Endothelial cell of umbilical vein (primary cell): Measurements from ENCODE around the gene SLC17A9. TPM values are rescaled to one million over a fixed set of nuclear protein-coding genes. Genes with fewer than 3 reads are reported as not detected.

Experiments used
- BruUV-seq: library from RNA; stranded (reverse); fragments of 400-500 nt; replicated peaks from 2 replicates; lab custom pipeline; 2021; lab: Mats Ljungman, UMichigan
- CTCF ChIA-PET: fragments of 300-600, 350-600 bp; sonication (Branson Sonifier 250); formaldehyde crosslinking; loops from one replicate; lab custom pipeline; 2021; ENCODE audit warnings: antibody characterized with exemption, inconsistent platforms; lab: Charles Lee
- POLR2A ChIA-PET: fragments of 300-600, 350-600 bp; sonication (Branson Sonifier 250); formaldehyde crosslinking; loops from one replicate; lab custom pipeline; 2021; ENCODE audit warnings: antibody characterized with exemption, inconsistent platforms; lab: Charles Lee
- DNase-seq: peaks from one replicate; pipeline ENCODE4 v3.0.0-alpha.2; 2011; ENCODE audit warnings: low read depth, low spot score
- FAIRE-seq: peaks from 2 replicates; lab custom pipeline; 2011; peaks lifted over from hg19 to GRCh38; lab: Jason Lieb, UNC
- H2AFZ ChIP-seq: 2 replicates; pipeline ENCODE4 v1.6.0; 2012; ENCODE audit warnings: low read depth, low read length, control low read depth, inconsistent platforms
- H3K27ac ChIP-seq: 2 replicates; pipeline ENCODE4 v1.5.1; 2011; ENCODE audit warnings: low read depth, mild to moderate bottlenecking, control low read depth, low read length, moderate library complexity; ENCODE audit not compliant: insufficient read depth
- H3K27me3 ChIP-seq, 2 experiments: 2 replicates each; pipeline versions ENCODE4 v1.6.0 to v1.6.1; 2011; ENCODE audit warnings: low read length in 2 of 2, mixed read lengths in 1 of 2; ENCODE audit not compliant: control insufficient read depth in 2 of 2, insufficient read depth in 2 of 2
- H3K36me3 ChIP-seq, 2 experiments: 2 replicates in 1 of 2; 3 replicates in 1 of 2; pipeline ENCODE4 v1.5.1; 2011; ENCODE audit warnings: low read length in 2 of 2, mild to moderate bottlenecking in 1 of 2, moderate library complexity in 1 of 2; ENCODE audit not compliant: control insufficient read depth in 2 of 2, insufficient read depth in 2 of 2; ENCODE audit errors: extremely low read depth in 1 of 2
- H3K4me1 ChIP-seq: 3 replicates; pipeline ENCODE4 v1.5.1; 2011; ENCODE audit warnings: mild to moderate bottlenecking, low read length; ENCODE audit not compliant: control insufficient read depth, insufficient read depth; ENCODE audit errors: extremely low read depth
- H3K4me2 ChIP-seq: 2 replicates; pipeline ENCODE4 v1.6.1; 2011; ENCODE audit warnings: low read length, control low read depth, mixed read lengths; ENCODE audit not compliant: insufficient read depth
- H3K4me3 ChIP-seq, 3 experiments: fragments of 200-600 bp in 1 of 3; sonication (generic), shearing (Covaris generic) in 1 of 3; replicated peaks in 1 of 3; 2 replicates each; pipeline ENCODE4 v1.5.1; 2011 to 2016; ENCODE audit warnings: control low read depth in 3 of 3, low read length in 3 of 3, mild to moderate bottlenecking in 2 of 3, inconsistent platforms in 1 of 3, low read depth in 1 of 3, moderate library complexity in 1 of 3; ENCODE audit not compliant: insufficient read depth in 1 of 3
- H3K79me2 ChIP-seq: 2 replicates; pipeline ENCODE4 v1.6.0; 2012; ENCODE audit warnings: low read length, inconsistent platforms; ENCODE audit not compliant: control insufficient read depth, insufficient read depth
- H3K9ac ChIP-seq: replicated peaks from 2 replicates; pipeline ENCODE3; 2011; ENCODE audit warnings: low read length, control low read depth; ENCODE audit not compliant: insufficient read depth; ENCODE audit errors: extremely low read depth
- H3K9me1 ChIP-seq: replicated peaks from 3 replicates; pipeline ENCODE4 v1.6.0; 2011; ENCODE audit warnings: mild to moderate bottlenecking, low read length; ENCODE audit not compliant: control insufficient read depth, insufficient read depth; ENCODE audit errors: extremely low read depth
- H3K9me3 ChIP-seq: replicated peaks from 2 replicates; pipeline ENCODE4 v1.5.1; 2012; ENCODE audit warnings: low read length, inconsistent platforms; ENCODE audit not compliant: control insufficient read depth, insufficient read depth
- H4K20me1 ChIP-seq: replicated peaks from 2 replicates; pipeline ENCODE3; 2011; ENCODE audit warnings: mild to moderate bottlenecking, low read length; ENCODE audit not compliant: control insufficient read depth, insufficient read depth; ENCODE audit errors: extremely low read depth
- CTCF ChIP-seq, 2 donors: IDR thresholded peaks; 1 replicate in 1 of 2; 2 replicates in 1 of 2; pipeline ENCODE4 v1.5.1; 2011; ENCODE audit warnings: low read length in 2 of 2, mild to moderate bottlenecking in 2 of 2, moderate library complexity in 2 of 2, control low read depth in 1 of 2, inconsistent platforms in 1 of 2, low read depth in 1 of 2; ENCODE audit not compliant: insufficient read depth in 1 of 2; ENCODE audit errors: extremely low read depth in 1 of 2
- EZH2 ChIP-seq: IDR thresholded peaks from 2 replicates; pipeline ENCODE4 v1.6.1; 2012; ENCODE audit warnings: borderline replicate concordance, low read depth, mild to moderate bottlenecking, moderate library complexity, low read length, inconsistent platforms; ENCODE audit not compliant: severe bottlenecking
- FOS ChIP-seq: IDR thresholded peaks from 2 replicates; pipeline ENCODE4 v1.6.1; 2011; ENCODE audit warnings: mild to moderate bottlenecking, low read length, moderate library complexity, borderline replicate concordance; ENCODE audit not compliant: insufficient read depth
- GATA2 ChIP-seq: IDR thresholded peaks from 2 replicates; pipeline ENCODE4 v1.7.0; 2011; ENCODE audit warnings: low read depth, mild to moderate bottlenecking, moderate library complexity, mixed read lengths, low read length; ENCODE audit not compliant: insufficient read length, insufficient read depth
- JUN ChIP-seq: IDR thresholded peaks from 2 replicates; pipeline ENCODE4 v1.6.1; 2011; ENCODE audit warnings: borderline replicate concordance, low read depth; ENCODE audit not compliant: insufficient read length, insufficient read depth
- MYC ChIP-seq: IDR thresholded peaks from one replicate; pipeline ENCODE4 v1.6.1; 2011; ENCODE audit warnings: mild to moderate bottlenecking, low read depth, low read length
- POLR2A ChIP-seq: IDR thresholded peaks from 2 replicates; pipeline ENCODE4 v1.6.1; 2012; ENCODE audit warnings: low read depth, mild to moderate bottlenecking, control low read depth, low read length
- POLR2AphosphoS5 ChIP-seq: IDR thresholded peaks from 2 replicates; pipeline ENCODE4 v1.6.1; 2012; ENCODE audit warnings: low read depth, mild to moderate bottlenecking, control low read depth, low read length, moderate library complexity; ENCODE audit not compliant: insufficient read depth
- dilution Hi-C: fragments of 300-500 bp; cut with MboI; formaldehyde crosslinking; loops from one replicate; pipeline ENCODE4 v1.15.0; 2019; ENCODE audit warnings: low sequenced_read_pairs; ENCODE audit not compliant: extremely low pct_ligation_motif_present
- intact Hi-C: fragments of 100-400 bp; cut with micrococcal nuclease; formaldehyde crosslinking; loops from one replicate; pipeline ENCODE4 v1.10.0; 2022
- polyA plus RNA-seq, 4 experiments: library from polyadenylated mRNA; depleted of rRNA in 3 of 4; stranded (reverse) in 3 of 4; unstranded in 1 of 4; fragments of >200 nt; gene quantifications; 2 replicates each; pipeline versions ENCODE4 v1.2.1 to v1.2.3, GENCODE V29; 2011 to 2012; ENCODE audit warnings: missing spikeins in 1 of 4
- total RNA-seq: library from RNA; stranded (reverse); gene quantifications from 2 replicates; pipeline ENCODE4 v1.2.3, GENCODE V29; 2021
- TF ChIP-seq, protein P1 (sequence below): IDR thresholded peaks from 2 replicates; pipeline ENCODE4 v1.6.1; 2011; ENCODE audit not compliant: insufficient read depth, insufficient read length

The SLC17A9 gene
- total and polyA plus RNA-seq, 2 donors (not counting 3 experiments of a cell fraction or from before 2014, with no cell fraction given), result 38.2 to 44.5 TPM

- Histone ChIP-seq H3K4me2 (peak overlapping the region; percentile 70), H3K27me3 (no peaks in the 10 kb centered on the region), H3K27ac (no peak overlapping the region), H3K36me3 (no peaks in the 10 kb centered on the region), H3K4me1 (peaks cover 53% of the 10 kb centered on the region), H3K9ac (peak overlapping the region; percentile 83), H3K4me3 (peak overlapping the region in 1 of 3 experiments; percentile 96), H3K9me1 (no peaks in the 10 kb centered on the region), H3K79me2 (peaks cover 94% of the 10 kb centered on the region), H4K20me1 (peaks cover 5% of the 10 kb centered on the region), H2AFZ (no peak overlapping the region), H3K9me3 (no peaks in the 10 kb centered on the region)
- DNase-seq (no peak), FAIRE-seq (no peak)
- dilution Hi-C loops (no loop called here), intact Hi-C loops (no loop called here)
- POLR2A ChIA-PET, result no interaction called here
- BruUV-seq, result no TSS peak
- TF ChIP-seq POLR2A (no peak), MYC (no peak), JUN (no peak), FOS (no peak), POLR2AphosphoS5 (no peak), GATA2 (no peak), EZH2 (no peak), CTCF (IDR thresholded peaks at IDR 0.05; ENCODE audit: extremely low read depth in 1 of 2, insufficient read depth in 1 of 2, low read depth in 1 of 2, low read length in 2 of 2) (no peak)
- TF ChIP-seq, protein P1, sequence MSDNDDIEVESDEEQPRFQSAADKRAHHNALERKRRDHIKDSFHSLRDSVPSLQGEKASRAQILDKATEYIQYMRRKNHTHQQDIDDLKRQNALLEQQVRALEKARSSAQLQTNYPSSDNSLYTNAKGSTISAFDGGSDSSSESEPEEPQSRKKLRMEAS, result no peak
- CTCF ChIA-PET, result interaction anchor here (1.4 kb wide), 1 partner anchor 10 kb away, joined by 7 read pairs; the partner anchor contains the start of gene GID8
Observed at GRCh38 chr20:62927128-62927705, 25.3 kb upstream of the SLC17A9 start.
